GM19463 (cell line): ENCODE results near the gene SPATA46.
"Not testable (repeated sequence)": the region's sequence is repeated elsewhere in the genome, so short reads cannot be mapped to it uniquely, and the experiment has no call there.

Experiments used
- ATAC-seq: cut with Tn5 transposase; IDR thresholded peaks from one replicate; pipeline ENCODE4 v1.9.1; 2021; ENCODE audit warnings: mild to moderate bottlenecking, moderate library complexity; ENCODE audit not compliant: unreplicated experiment

The SPATA46 gene, protein sequence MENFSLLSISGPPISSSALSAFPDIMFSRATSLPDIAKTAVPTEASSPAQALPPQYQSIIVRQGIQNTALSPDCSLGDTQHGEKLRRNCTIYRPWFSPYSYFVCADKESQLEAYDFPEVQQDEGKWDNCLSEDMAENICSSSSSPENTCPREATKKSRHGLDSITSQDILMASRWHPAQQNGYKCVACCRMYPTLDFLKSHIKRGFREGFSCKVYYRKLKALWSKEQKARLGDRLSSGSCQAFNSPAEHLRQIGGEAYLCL

DNA sequence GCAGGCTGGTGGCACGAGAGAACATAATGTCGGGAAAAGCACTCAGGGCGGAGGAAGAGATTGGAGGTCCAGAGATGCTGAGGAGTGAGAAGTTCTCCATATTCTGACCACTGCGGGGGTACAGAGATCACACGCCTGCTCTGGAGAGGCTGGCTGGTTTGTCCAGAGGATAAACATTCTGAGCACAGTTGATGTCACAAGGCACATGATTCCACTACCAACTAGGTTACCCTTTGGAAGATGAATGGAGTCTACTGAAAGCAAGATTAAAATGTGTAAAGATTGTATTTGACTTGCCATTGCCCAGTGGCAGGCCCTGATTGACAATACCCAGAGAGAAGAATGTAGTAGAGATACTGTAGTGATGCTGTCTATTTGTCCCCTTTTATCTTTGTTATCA lies at the start of gene SPATA46:
Gene SPATA46 (minus strand): TSS at position 164 of the 400 bp plus-strand sequence. CDS start 64 bp downstream, at position 100.
- ATAC-seq, result no peak

DNA sequence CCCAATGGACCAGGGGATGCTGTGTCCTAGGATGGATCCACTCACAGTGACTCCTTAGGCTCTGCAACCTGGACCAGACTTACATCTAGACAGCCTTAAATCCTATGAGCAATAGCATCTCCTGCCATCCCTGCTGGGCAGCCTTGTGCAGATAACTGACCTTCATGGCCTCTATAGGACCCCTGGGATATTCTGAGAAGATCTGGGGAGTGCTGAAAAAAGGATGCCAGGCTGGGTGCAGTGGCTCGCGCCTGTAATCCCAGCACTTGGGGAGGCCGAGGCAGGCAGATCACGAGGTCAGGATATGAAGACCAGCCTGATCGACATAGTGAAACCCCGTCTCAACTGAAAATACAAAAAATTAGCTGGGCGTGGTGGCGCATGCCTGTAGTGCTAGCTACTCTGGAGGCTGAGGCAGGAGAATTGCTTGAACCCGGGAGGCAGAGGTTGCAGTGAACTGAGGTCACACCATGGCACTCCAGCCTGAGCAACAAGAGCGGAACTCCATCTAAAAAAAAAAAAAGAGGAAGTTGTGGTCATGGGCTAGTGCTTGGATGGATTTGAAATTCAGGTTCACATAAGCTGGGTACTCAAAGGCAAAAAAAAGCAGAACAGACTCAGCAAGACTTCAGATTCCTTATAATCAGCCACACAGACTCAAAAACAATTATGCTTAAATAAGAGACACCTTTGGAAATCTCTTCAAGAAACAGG lies 46.2 kb upstream of the SPATA46 start:
- no peak for ATAC-seq

DNA sequence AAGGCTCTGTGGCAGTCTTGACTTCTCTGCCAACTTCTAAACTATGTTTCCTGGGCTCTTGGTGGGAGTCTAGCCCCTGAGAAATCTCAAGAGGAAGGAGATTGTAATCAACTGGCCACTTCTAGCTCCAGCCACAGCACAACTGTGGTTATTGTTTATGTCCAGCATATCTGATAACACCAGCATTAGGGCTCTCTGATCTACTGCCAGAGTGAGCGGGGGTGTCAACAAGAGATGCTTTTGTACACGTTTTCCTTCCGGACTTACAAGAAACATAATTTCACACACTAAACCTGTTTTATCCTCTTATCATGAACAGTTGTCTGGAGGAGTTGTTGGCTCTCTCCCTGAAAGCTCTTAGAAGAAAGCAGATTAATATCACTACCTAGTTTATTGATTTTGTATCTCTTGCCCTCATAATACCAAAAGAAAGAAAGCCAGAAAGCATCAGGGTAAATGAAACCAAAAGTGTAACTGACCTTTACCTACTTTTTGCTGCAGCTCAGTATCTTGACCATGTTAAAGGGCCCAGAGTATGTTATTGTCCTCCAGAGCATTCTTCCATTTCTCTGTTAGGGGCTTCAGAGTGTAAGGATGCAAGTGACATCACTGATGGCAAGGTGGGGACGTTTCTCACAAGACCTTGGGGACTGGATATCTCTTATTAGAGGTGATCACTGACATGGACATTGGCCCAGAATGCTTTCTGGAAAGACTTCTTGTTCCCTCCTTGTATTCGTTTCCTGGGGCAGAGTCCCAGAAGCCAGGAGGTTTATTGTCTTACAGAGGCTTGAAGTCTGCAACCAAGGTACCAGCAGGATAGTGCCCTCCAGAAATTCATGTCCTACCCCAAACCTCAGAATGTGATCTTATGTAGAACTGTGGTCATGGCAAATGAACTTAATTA lies 44.9 kb upstream of the SPATA46 start:
- no peak for ATAC-seq

DNA sequence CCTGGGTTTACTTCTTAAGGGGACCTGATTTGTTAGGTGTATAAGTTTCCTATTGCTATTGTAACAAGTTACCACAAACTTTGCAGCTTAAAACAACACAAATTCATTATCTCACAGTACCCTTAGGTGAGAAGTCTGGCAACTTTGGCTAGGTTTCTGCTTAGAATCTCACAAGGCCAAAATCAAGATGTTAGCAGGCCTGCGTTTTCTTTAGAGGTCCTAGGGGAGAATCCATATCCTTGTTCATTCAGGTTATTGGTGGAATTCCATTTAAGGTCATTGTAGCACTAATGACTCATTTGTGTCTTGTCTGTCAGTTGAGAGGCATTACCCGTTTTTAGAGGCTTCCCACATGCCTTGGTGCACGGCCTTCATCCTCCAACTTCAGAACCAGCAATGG lies 43.5 kb upstream of the SPATA46 start:
- no peak for ATAC-seq

DNA sequence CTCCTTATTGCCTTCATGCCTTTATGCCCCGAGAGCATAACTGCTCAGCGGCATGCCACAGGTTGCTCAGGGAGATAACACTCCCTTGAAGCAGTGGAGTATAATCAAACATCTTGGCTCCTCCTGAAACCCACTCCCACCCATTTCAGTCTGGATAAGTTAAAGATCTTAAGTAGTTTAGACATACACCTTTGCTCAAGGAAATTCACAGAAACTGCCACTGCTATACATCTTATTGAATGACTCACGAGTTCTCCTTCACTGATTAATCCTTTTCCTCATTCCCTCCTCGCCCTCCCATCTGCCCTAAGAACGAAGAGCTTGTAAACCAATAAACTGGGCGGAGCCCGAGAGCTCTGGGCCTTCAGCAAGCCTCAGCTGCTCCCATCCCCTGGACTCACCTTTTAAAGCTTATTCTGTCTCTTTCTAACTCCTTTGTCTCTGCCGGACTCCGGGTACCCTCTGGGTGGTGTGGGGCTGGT lies 42.8 kb upstream of the SPATA46 start:
- ATAC-seq, result not testable (repeated sequence)

DNA sequence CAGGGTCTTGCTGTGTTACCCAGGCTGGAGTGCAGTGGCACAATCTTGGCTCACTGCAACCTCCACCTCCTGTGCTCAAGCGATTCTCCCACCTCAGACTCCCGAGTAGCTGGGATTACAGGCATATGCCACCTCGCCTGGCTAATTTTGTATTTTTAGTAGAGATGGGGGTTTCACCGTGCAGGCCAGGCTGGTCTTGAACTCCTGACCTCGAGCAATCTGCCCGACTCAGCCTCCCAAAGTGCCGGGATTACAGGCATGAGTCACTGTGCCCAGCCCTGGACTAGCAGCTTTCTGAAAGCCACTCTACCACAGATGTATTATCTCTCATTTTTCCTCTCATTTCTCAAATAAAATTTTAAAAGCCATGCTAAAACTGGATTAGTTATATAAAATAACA lies 41.9 kb upstream of the SPATA46 start:
- ATAC-seq, result not testable (repeated sequence)

DNA sequence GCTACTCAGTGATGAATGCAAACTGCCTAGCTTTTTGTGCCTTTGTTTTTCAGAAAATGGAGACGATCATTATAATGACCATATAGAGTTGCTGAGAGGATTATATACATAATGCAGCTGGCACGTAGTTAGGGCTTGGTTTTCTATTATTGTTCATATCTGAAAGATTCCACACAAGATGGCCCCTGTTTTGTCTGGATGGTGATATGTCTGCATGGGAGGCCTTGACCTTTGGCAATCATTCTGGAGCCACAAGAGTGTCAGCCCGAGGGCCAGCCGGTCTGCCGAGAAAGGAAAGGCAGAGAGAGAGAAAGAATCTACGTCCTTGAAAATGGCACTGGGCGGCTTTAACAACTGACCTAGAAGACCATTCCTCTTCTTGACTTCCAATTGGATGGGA lies 41.0 kb upstream of the SPATA46 start:
- no peak for ATAC-seq

DNA sequence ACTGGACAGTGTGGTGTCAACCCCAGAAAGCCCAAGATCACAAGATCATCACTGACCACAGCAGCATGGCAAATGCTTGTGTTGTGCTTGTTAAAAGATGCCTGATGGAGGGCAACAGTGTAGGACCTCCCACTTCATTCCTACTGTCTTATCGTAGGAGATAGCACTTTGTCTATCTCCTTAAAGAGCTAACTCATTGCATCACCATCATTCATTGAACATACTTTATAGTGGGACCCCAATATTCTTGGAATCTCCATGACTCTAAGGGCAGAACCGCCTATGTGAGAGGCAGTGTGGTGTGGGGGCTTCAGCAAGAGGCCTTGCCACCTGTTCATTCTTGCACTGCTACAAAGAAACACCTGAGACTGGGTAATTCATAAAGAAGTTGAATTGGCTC lies 40.3 kb upstream of the SPATA46 start:
- ATAC-seq, result no peak

DNA sequence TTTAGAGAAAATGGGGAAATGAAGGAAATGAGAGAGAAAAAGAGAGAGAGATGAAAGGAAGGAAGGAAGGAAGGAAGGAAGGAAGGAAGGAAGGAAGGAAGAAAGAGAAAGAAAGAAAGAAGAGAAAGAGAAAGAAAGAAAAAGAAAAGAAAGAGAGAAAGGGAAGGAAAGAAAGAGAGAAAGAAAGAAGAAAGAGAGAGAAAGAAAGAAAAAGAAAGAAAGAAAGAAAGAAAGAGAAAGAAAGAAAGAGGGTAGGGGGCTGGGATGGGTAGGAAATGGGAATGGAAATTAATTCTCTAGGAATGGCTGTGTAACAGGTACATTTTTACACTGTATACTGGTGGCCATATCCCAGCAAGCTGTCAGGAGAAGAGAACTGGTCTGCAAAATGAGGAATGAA lies 39.6 kb upstream of the SPATA46 start:
- ATAC-seq, result no peak

DNA sequence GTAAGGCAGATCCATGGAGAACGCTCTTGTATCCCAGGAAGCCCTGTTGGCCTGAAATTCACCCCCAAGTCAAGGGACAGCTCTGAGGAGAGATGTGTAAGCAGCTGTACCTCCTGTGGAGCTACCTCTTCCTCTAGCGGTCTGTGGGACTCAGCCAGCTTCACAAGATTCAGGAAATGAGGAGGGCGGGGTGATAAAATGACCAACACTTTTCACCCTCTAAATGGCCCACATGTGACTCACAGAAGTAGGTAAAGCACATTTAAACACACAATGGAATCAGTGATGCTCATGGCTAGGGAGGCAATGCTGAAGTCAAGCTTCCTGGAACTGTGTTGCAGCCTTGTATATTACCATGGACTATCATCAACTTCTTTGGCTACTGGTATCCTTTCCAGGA lies 35.3 kb upstream of the SPATA46 start, which contains the start of gene SH2D1B:
Gene SH2D1B (minus strand): TSS at position 135 of the 400 bp plus-strand sequence. CDS start 120 bp downstream, at position 15.
- ATAC-seq, result no peak

DNA sequence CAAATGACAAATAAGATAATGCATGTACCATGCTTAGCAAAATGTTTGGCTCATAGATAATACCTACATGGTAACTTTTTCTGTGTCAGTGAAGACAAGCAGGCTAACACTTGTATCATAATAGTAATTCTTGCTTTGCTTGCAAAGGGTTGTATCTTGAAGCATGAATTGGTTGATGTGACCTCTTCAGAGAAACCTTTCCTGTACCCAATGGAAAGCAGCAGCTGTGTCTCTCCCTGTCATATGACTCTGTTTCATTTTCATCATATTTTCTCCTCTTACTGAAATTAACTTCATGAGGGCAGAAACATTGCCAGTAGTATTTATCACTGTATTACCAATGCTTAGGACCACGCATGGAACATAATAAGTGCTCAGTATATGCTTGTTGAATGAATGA lies 30.9 kb upstream of the SPATA46 start:
- no peak for ATAC-seq

DNA sequence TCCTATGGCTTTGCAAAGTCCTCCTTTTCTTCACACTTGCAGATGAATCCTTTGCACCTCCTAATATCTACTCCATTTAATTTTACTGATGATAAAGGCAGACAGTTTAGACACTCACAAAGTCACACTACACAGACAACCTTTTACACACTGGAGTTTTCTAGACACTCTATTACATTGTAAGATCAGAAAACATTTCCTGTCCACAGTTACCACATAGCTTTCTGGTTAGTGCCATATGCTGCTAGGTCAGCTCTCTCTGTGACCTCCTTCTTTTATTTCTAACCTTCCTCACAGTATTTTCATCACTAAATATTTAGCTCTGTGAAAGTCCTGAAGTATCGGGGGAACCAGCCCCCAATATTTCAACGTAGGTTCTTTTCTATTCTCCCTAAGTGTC lies 30.2 kb upstream of the SPATA46 start:
- no peak for ATAC-seq

DNA sequence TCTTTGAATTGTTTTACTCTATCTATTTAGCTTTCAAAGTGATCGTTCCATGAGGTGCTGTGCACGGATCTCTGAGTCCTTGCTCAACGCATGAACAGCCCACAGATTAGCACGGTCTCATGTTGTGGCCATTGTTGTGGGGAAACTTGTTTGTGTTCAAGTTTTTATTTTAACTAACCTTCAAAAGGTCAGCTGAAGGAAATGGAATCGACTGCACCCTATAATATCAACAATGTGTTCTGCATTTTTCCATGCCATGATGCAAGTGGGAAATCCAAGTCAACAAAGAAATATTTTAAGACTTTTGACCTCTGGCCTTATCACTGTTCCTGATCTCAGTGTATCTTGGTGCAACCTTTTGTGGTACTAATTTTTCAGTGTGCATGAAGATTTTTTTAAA lies 29.1 kb upstream of the SPATA46 start:
- no peak for ATAC-seq

DNA sequence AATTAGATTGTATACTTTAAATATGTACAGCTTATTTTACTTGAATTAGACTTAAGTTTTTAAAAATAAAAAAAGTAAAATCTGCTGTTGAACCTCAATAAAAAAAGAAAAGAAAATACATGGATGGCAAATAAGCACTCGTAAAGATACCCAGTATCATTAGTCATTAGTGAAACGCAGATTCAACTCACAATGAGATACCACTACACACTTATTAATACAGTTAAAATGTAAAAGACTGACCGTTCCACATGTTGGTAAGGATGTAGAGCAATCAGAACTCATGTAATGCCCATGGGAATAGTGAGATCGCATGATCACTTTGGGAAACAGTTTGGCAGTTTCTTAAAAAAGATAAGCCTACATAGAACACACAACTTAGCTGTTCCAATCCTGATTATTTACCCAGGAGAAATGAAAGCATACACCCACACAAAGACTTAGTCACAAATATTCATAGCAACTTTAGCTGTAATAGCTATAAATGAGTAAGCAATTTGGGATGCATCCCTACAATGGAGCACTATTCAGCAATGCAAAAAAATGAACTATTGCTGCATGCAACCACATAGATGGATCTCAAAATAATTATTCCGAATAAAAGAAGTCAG lies 28.0 kb upstream of the SPATA46 start:
- no peak for ATAC-seq

DNA sequence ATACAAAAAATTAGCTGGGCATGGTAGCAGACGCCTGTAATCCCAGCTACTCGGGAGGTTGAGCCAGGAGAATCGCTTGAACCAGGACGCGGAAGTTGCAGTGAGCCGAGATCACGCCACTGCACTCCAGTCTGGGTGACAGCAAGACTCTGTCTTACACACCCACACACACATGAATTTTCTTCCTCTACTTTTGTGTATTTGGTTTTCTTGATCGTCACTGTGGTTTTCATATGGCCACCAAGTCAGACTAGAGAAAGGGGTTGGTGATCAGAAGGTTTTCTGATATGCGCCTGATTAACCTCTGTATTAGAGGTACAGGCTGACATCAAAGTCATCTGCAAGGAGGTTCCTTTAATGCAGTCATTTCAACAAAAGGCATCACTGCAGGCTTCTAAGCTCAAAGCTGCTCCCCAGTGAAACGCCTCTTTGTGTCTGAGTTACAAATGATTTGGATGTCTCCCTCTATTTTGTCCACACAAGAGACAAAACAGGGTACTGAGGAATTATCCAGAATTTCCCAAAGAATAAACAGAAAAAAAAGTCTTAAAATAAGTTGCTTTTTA lies 24.2 kb upstream of the SPATA46 start:
- no peak for ATAC-seq

DNA sequence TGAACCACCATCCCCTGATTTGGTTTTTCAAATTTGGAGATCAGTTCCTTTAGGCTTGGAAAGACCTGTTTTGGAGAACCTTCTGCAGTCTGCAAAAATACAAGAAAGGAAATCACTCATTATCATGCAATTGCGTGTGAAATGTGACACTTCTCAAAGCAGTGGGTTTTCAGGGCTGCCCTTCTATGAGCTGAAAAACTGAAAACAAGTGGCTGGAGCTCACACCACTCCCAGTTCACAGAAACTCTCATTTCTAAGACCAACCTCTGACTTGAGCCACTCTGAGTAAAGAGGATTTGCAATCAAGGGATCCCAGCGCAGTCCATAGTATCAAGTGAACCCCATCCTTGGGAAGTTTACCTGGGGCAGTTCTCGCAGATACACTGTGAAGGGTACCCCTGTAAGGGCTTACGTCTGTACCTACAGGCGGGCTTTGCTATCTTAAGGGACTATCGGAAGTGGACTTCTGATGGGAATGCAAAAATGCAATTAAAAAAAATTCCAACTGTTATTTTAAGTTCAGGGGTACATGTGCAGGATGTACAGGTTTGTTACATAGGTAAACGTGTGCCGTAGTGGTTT lies 22.4 kb upstream of the SPATA46 start:
- ATAC-seq, result no peak

DNA sequence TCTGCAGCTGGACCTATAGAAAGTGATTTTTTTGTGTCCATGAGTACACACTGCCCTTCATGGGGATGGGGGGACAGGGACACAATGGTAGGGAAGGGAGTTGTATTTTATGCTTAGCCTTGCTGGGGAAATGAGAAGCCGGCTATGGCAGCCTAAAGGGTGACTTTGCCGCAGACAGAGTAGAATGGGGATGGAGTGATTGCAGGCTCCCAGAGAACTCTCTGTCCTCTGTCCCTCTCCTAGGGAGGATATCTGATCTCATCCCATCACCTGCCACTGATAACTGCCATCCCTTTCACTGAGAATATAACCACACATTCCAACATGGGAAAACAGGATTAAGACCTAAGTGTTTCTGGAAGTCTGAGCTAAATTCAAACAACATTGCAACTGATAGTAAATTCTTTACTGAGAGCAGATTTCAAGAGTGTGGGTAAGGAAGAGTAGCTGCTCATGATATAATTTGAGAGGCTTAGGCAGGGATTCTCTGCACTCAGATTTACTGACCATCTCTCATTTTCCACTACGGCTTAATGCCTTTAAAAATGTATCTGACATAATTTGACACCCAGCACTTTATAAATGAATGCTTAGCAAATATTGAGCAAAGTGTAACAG lies 21.4 kb upstream of the SPATA46 start:
- ATAC-seq, result no peak

DNA sequence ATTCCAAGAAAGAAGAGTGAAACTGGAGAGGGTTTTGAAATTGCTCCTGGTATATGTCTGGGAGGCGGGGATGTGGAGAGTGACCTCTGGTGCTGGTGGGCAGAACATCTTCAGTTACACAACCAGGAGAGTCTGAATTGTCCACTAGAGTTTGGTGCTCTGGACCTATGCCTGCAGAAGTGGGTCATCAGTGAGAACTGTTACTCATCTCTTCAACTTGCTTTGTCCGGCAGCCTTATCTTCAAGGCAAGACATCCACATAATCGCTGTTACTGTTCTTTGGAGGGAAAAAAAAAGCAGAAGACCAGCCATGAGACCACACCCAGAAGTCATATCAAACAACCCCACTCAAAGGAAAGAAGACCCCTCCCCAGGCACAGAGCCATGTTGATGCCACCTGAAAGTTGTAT lies 20.4 kb upstream of the SPATA46 start:
- no peak for ATAC-seq

DNA sequence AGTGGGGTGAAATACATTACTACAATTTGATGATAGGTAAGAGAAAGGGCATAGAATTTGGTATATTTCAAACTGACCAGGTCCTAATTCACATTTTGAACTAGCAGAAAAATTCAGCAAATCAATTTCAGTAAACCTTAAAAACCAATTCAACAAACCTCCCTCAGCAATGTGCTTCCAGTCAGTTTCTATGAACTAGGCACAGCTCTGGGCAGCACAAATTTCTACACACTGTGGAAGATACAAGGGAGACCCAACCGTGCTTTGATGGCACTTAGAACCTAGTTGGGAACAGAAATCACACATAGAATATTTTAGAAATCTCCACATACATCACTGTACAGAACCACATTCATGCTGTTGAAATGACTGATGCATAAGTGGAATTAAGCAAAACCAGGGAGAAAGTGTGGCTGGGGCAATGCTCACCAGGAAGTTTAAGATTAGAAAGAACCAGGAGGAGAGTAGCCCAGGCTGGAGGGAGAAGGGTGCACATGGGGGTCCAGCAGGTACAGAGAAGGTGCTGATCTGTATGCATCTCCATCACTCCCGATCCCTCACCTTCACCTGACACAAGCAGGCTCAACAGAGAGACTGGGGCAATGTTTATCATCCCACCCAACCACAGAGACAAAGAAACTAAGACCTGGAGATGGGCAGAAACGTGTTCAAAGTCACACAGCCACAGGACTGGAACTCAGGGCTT lies 19.7 kb upstream of the SPATA46 start:
- no peak for ATAC-seq
